Endothelial cell of umbilical vein (primary cell): ENCODE measurements around the gene FSTL4. TPM values are rescaled to one million over a fixed set of nuclear protein-coding genes. Genes with fewer than 3 reads are reported as not detected.

Source experiments
- BruUV-seq: library from RNA; stranded (reverse); fragments of 400-500 nt; replicated peaks from 2 replicates; lab custom pipeline; 2021; lab: Mats Ljungman, UMichigan
- CTCF ChIA-PET: fragments of 300-600, 350-600 bp; sonication (Branson Sonifier 250); formaldehyde crosslinking; loops from one replicate; lab custom pipeline; 2021; ENCODE audit warnings: antibody characterized with exemption, inconsistent platforms; lab: Charles Lee
- POLR2A ChIA-PET: fragments of 300-600, 350-600 bp; sonication (Branson Sonifier 250); formaldehyde crosslinking; loops from one replicate; lab custom pipeline; 2021; ENCODE audit warnings: antibody characterized with exemption, inconsistent platforms; lab: Charles Lee
- DNase-seq: peaks from one replicate; pipeline ENCODE4 v3.0.0-alpha.2; 2011; ENCODE audit warnings: low read depth, low spot score
- FAIRE-seq: peaks from 2 replicates; lab custom pipeline; 2011; peaks lifted over from hg19 to GRCh38; lab: Jason Lieb, UNC
- H2AFZ ChIP-seq: 2 replicates; pipeline ENCODE4 v1.6.0; 2012; ENCODE audit warnings: low read depth, low read length, control low read depth, inconsistent platforms
- H3K27ac ChIP-seq: 2 replicates; pipeline ENCODE4 v1.5.1; 2011; ENCODE audit warnings: low read depth, mild to moderate bottlenecking, control low read depth, low read length, moderate library complexity; ENCODE audit not compliant: insufficient read depth
- H3K27me3 ChIP-seq, 2 experiments: 2 replicates each; pipeline versions ENCODE4 v1.6.0 to v1.6.1; 2011; ENCODE audit warnings: low read length in 2 of 2, mixed read lengths in 1 of 2; ENCODE audit not compliant: control insufficient read depth in 2 of 2, insufficient read depth in 2 of 2
- H3K36me3 ChIP-seq, 2 experiments: 2 replicates in 1 of 2; 3 replicates in 1 of 2; pipeline ENCODE4 v1.5.1; 2011; ENCODE audit warnings: low read length in 2 of 2, mild to moderate bottlenecking in 1 of 2, moderate library complexity in 1 of 2; ENCODE audit not compliant: control insufficient read depth in 2 of 2, insufficient read depth in 2 of 2; ENCODE audit errors: extremely low read depth in 1 of 2
- H3K4me1 ChIP-seq: 3 replicates; pipeline ENCODE4 v1.5.1; 2011; ENCODE audit warnings: mild to moderate bottlenecking, low read length; ENCODE audit not compliant: control insufficient read depth, insufficient read depth; ENCODE audit errors: extremely low read depth
- H3K4me2 ChIP-seq: 2 replicates; pipeline ENCODE4 v1.6.1; 2011; ENCODE audit warnings: low read length, control low read depth, mixed read lengths; ENCODE audit not compliant: insufficient read depth
- H3K4me3 ChIP-seq, 3 experiments: fragments of 200-600 bp in 1 of 3; sonication (generic), shearing (Covaris generic) in 1 of 3; replicated peaks in 1 of 3; 2 replicates each; pipeline ENCODE4 v1.5.1; 2011 to 2016; ENCODE audit warnings: control low read depth in 3 of 3, low read length in 3 of 3, mild to moderate bottlenecking in 2 of 3, inconsistent platforms in 1 of 3, low read depth in 1 of 3, moderate library complexity in 1 of 3; ENCODE audit not compliant: insufficient read depth in 1 of 3
- H3K79me2 ChIP-seq: 2 replicates; pipeline ENCODE4 v1.6.0; 2012; ENCODE audit warnings: low read length, inconsistent platforms; ENCODE audit not compliant: control insufficient read depth, insufficient read depth
- H3K9ac ChIP-seq: replicated peaks from 2 replicates; pipeline ENCODE3; 2011; ENCODE audit warnings: low read length, control low read depth; ENCODE audit not compliant: insufficient read depth; ENCODE audit errors: extremely low read depth
- H3K9me1 ChIP-seq: replicated peaks from 3 replicates; pipeline ENCODE4 v1.6.0; 2011; ENCODE audit warnings: mild to moderate bottlenecking, low read length; ENCODE audit not compliant: control insufficient read depth, insufficient read depth; ENCODE audit errors: extremely low read depth
- H3K9me3 ChIP-seq: replicated peaks from 2 replicates; pipeline ENCODE4 v1.5.1; 2012; ENCODE audit warnings: low read length, inconsistent platforms; ENCODE audit not compliant: control insufficient read depth, insufficient read depth
- H4K20me1 ChIP-seq: replicated peaks from 2 replicates; pipeline ENCODE3; 2011; ENCODE audit warnings: mild to moderate bottlenecking, low read length; ENCODE audit not compliant: control insufficient read depth, insufficient read depth; ENCODE audit errors: extremely low read depth
- GATA2 ChIP-seq: IDR thresholded peaks from 2 replicates; pipeline ENCODE4 v1.7.0; 2011; ENCODE audit warnings: low read depth, mild to moderate bottlenecking, moderate library complexity, mixed read lengths, low read length; ENCODE audit not compliant: insufficient read length, insufficient read depth
- MYC ChIP-seq: IDR thresholded peaks from one replicate; pipeline ENCODE4 v1.6.1; 2011; ENCODE audit warnings: mild to moderate bottlenecking, low read depth, low read length
- POLR2A ChIP-seq: IDR thresholded peaks from 2 replicates; pipeline ENCODE4 v1.6.1; 2012; ENCODE audit warnings: low read depth, mild to moderate bottlenecking, control low read depth, low read length
- dilution Hi-C: fragments of 300-500 bp; cut with MboI; formaldehyde crosslinking; loops from one replicate; pipeline ENCODE4 v1.15.0; 2019; ENCODE audit warnings: low sequenced_read_pairs; ENCODE audit not compliant: extremely low pct_ligation_motif_present
- intact Hi-C: fragments of 100-400 bp; cut with micrococcal nuclease; formaldehyde crosslinking; loops from one replicate; pipeline ENCODE4 v1.10.0; 2022
- polyA plus RNA-seq, 4 experiments: library from polyadenylated mRNA; depleted of rRNA in 3 of 4; stranded (reverse) in 3 of 4; unstranded in 1 of 4; fragments of >200 nt; gene quantifications; 2 replicates each; pipeline versions ENCODE4 v1.2.1 to v1.2.3, GENCODE V29; 2011 to 2012; ENCODE audit warnings: missing spikeins in 1 of 4
- total RNA-seq: library from RNA; stranded (reverse); gene quantifications from 2 replicates; pipeline ENCODE4 v1.2.3, GENCODE V29; 2021
- TF ChIP-seq, protein P1 (sequence below), 2 donors: IDR thresholded peaks; 1 replicate in 1 of 2; 2 replicates in 1 of 2; pipeline ENCODE4 v1.5.1; 2011; ENCODE audit warnings: low read length in 2 of 2, mild to moderate bottlenecking in 2 of 2, moderate library complexity in 2 of 2, control low read depth in 1 of 2, inconsistent platforms in 1 of 2, low read depth in 1 of 2; ENCODE audit not compliant: insufficient read depth in 1 of 2; ENCODE audit errors: extremely low read depth in 1 of 2

Gene FSTL4
- total and polyA plus RNA-seq, 2 donors (not counting 3 experiments of a cell fraction or from before 2014, with no cell fraction given): 0.18 TPM; not detected in 1

DNA sequence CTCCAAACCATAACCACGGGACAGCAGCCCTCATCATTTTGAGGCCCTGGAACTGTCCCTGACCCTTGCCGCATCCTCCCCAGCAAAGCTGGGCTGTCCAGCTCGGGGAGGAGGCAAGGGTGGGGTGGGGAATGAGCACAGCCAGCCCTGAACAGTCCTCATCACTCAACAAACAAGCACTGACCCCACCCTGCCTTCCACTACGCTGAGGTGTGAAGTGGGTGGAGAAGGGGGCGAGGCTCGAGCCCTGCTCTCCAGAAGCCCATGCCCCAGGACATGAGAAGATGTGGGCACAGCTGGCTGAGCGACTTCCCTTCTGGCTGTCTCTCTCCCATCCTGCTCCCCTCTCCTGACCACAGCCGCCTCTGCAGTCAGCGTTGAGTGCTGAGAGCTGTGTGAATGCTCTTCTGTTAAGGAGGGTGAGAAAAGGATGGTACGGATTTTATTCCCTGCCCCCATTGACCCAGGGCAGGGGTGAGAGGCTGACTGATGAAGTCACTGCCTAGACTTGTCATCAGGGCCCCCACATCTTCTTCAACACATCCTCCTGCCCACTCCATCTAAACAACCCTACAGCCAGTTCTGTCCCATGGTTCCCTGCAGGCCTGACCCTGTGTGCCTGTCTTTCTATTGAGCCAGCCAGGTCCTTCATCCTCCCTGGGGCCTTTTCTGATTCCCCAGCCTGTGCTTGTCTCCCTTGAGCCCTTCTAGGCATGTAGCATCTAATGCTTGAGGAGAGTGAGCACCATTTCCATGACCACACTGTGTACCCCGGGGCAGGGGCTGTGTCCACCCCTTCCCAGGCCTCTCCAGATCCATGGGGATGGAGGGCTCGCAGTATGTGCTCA is 276.0 kb downstream of the FSTL4 start:
- Histone ChIP-seq H3K9me3 (no peaks in the 10 kb centered on the region), H3K4me1 (no peaks in the 10 kb centered on the region), H4K20me1 (no peaks in the 10 kb centered on the region), H3K27me3 (peaks cover 0 to 2% of the 10 kb centered on the region in 2 experiments), H3K4me3 (no peak overlapping the region), H3K9me1 (no peaks in the 10 kb centered on the region), H3K27ac (no peak overlapping the region), H3K36me3 (no peaks in the 10 kb centered on the region), H3K79me2 (no peaks in the 10 kb centered on the region), H2AFZ (no peak overlapping the region), H3K4me2 (no peak overlapping the region), H3K9ac (no peak overlapping the region)
- dilution Hi-C loops: no loop called here
- no TSS peak for BruUV-seq
- CTCF ChIA-PET: interaction anchor here (1.6 kb wide), 1 partner anchor 13 kb away, joined by 3 read pairs; no protein-coding TSS in a partner anchor
- no peak for DNase-seq
- intact Hi-C loops: no loop called here
- no peak for TF ChIP-seq MYC
- TF ChIP-seq GATA2: no peak
- TF ChIP-seq POLR2A: no peak
- TF ChIP-seq, protein P1, sequence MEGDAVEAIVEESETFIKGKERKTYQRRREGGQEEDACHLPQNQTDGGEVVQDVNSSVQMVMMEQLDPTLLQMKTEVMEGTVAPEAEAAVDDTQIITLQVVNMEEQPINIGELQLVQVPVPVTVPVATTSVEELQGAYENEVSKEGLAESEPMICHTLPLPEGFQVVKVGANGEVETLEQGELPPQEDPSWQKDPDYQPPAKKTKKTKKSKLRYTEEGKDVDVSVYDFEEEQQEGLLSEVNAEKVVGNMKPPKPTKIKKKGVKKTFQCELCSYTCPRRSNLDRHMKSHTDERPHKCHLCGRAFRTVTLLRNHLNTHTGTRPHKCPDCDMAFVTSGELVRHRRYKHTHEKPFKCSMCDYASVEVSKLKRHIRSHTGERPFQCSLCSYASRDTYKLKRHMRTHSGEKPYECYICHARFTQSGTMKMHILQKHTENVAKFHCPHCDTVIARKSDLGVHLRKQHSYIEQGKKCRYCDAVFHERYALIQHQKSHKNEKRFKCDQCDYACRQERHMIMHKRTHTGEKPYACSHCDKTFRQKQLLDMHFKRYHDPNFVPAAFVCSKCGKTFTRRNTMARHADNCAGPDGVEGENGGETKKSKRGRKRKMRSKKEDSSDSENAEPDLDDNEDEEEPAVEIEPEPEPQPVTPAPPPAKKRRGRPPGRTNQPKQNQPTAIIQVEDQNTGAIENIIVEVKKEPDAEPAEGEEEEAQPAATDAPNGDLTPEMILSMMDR (IDR thresholded peaks at IDR 0.05; ENCODE audit: extremely low read depth in 1 of 2, insufficient read depth in 1 of 2, low read depth in 1 of 2, low read length in 2 of 2): no peak
- POLR2A ChIA-PET: no interaction called here
- no peak for FAIRE-seq
